Measurements from ENCODE around the gene LHX1.

DNA sequence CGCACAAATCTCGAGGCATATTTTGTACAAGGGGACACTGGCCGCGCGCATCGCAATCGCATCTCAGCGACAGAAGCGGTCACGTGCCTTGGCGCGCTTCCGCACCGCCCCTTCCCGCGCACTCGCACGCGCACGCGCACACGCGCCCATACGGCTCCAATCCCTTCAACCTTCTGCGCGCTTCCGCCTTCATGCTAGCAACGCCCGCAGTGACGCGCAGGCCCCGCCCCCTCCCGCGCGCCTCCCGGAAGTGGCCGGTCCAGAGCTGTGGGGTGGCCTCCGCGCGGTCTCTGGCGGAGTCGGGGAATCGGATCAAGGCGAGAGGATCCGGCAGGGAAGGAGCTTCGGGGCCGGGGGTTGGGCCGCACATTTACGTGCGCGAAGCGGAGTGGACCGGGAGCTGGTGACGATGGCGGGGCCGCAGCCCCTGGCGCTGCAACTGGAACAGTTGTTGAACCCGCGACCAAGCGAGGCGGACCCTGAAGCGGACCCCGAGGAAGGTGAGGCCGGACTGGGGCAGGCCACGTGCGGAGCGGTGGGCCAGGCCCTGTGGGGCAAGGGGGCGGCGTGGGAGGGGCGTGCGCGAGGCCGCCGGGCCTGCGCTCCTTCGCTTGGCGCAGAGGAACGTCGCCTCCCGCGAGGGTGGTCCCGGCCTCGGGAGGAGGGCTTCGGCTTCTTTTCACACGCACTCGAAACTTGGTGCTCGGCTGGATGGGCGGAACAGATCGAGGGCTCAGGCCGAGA, 11.6 kb downstream of the LHX1 start, which contains the start of gene AATF:
- TF ChIP-seq POLR2AphosphoS5 (IDR thresholded peaks at IDR 0.05) (peak; percentile 91 to 92), POLR2A (IDR thresholded peaks at IDR 0.05) (peak in 3 of 4 donors; percentile 34 to 88 (median 64))
- TF ChIP-seq, protein P1, sequence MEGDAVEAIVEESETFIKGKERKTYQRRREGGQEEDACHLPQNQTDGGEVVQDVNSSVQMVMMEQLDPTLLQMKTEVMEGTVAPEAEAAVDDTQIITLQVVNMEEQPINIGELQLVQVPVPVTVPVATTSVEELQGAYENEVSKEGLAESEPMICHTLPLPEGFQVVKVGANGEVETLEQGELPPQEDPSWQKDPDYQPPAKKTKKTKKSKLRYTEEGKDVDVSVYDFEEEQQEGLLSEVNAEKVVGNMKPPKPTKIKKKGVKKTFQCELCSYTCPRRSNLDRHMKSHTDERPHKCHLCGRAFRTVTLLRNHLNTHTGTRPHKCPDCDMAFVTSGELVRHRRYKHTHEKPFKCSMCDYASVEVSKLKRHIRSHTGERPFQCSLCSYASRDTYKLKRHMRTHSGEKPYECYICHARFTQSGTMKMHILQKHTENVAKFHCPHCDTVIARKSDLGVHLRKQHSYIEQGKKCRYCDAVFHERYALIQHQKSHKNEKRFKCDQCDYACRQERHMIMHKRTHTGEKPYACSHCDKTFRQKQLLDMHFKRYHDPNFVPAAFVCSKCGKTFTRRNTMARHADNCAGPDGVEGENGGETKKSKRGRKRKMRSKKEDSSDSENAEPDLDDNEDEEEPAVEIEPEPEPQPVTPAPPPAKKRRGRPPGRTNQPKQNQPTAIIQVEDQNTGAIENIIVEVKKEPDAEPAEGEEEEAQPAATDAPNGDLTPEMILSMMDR (IDR thresholded peaks at IDR 0.05) = no peak
